Right lobe of liver (tissue), 6 donors: ENCODE measurements around the gene KIF2C. TPM values are rescaled to one million over a fixed set of nuclear protein-coding genes. Genes with fewer than 3 reads are reported as not detected.
A peak's percentile ranks its signal among the peaks of the same experiment; 100 is the strongest.

Experiments used
- ATAC-seq, 4 donors: fragments of 200-7000 bp; cut with Tn5 transposase; one replicate each; pipeline ENCODE4 v1.9.1; 2020; ENCODE audit warnings: mild to moderate bottlenecking in 4 of 4, moderate library complexity in 4 of 4
- DNase-seq, 3 donors: peaks; one replicate each; pipeline ENCODE4 v3.0.0-alpha.2; 2020
- H3K27ac ChIP-seq, 3 donors: fragments of 200-600 bp; one replicate each; pipeline ENCODE4 v1.8.0; 2022
- H3K27me3 ChIP-seq, 2 donors: fragments of 200-600 bp; one replicate each; pipeline ENCODE4 v1.8.0; 2022
- H3K36me3 ChIP-seq, 4 donors: fragments of 200-600 bp; sonication (generic) in 1 of 4; one replicate each; pipeline versions ENCODE4 v1.5.1 to v1.8.0; 2017 to 2022; ENCODE audit warnings: control low read depth in 1 of 4
- H3K4me1 ChIP-seq, 4 donors: fragments of 200-600 bp; sonication (generic) in 1 of 4; one replicate each; pipeline versions ENCODE4 v1.5.1 to v1.8.0; 2017 to 2022; ENCODE audit warnings: control low read depth in 1 of 4
- H3K4me3 ChIP-seq, 3 donors: fragments of 200-600 bp; one replicate each; pipeline ENCODE4 v1.8.0; 2022
- H3K9me3 ChIP-seq, 4 donors: fragments of 200-600 bp; sonication (generic) in 1 of 4; one replicate each; pipeline versions ENCODE4 v1.5.1 to v1.8.0; 2017 to 2022; ENCODE audit warnings: control low read depth in 1 of 4
- CTCF ChIP-seq, 4 donors: fragments of 200-600 bp in 3 of 4; fragments of 450-650 bp in 1 of 4; IDR thresholded peaks; one replicate each; pipeline versions ENCODE4 v1.5.1 to v1.8.0; 2016 to 2022; ENCODE audit warnings: antibody characterized with exemption in 4 of 4, mild to moderate bottlenecking in 2 of 4
- POLR2A ChIP-seq: fragments of 450-650 bp; IDR thresholded peaks from one replicate; pipeline ENCODE4 v1.6.1; 2017; ENCODE audit warnings: antibody characterized with exemption, mild to moderate bottlenecking
- WGBS: methylation state at CpG from one replicate; pipeline ENCODE4 v1.1.6; 2018; ENCODE audit warnings: low coverage, low lambda C conversion rate; ENCODE audit not compliant: insufficient coverage; ENCODE audit errors: missing lambda C conversion rate; 5-methylcytosine and 5-hydroxymethylcytosine counted together
- intact Hi-C, 2 donors: fragments of 100-400 bp; cut with DNase I; formaldehyde crosslinking; loops; one replicate each; pipeline versions ENCODE4 v1.11.2 to v1.14.1; 2022
- total RNA-seq, 6 experiments: library from RNA; depleted of rRNA in 2 of 6; stranded (reverse); fragments of >200 nt in 2 of 6; fragmentation: NEBNext Ultra II Directional in 3 of 6; extraction: Animal tissue kit (Norgen Biotek cat#: 25700) in 3 of 6; gene quantifications; one replicate each; pipeline versions ENCODE4 v1.1.0 to v1.2.4, GENCODE V29; 2016 to 2023
- donor health status: DM: no; HTN: yes; CAD: no.
- donor health status: DM: no; HTN: no; CAD: no.
- donor health status: DM: no; HTN: no; CAD: no.
- donor health status: DM: no; HTN: yes; CAD: no.
- donor health status: DM: no; HTN: yes; CAD: no.

KIF2C gene
- total RNA-seq, 6 experiments from 2014 or later, result 0.22 to 1.4 (median 0.37) TPM; not detected in 1

- no peak for TF ChIP-seq POLR2A
- TF ChIP-seq CTCF (IDR thresholded peaks at IDR 0.05), result no peak
- ATAC-seq (peak; percentile 55 to 82 (median 66)), DNase-seq (no peak)
- WGBS, result 67% methylated on average over 1 of the region's 1 CpG
- H3K27ac ChIP-seq, result no peak overlapping the region
- intact Hi-C loops, result no loop called here
- no peak overlapping the region for H3K4me3 ChIP-seq
- no peaks in the 10 kb centered on the region for H3K36me3 ChIP-seq
- no peaks in the 10 kb centered on the region for H3K27me3 ChIP-seq
- no peaks in the 10 kb centered on the region for H3K9me3 ChIP-seq
- peaks cover 0 to 10% (median 2%) of the 10 kb centered on the region in 4 donors for H3K4me1 ChIP-seq
Observed at GRCh38 chr1:44700573-44700972, 39.1 kb upstream of the KIF2C start.

- Histone ChIP-seq H3K27me3 (no peaks in the 10 kb centered on the region), H3K9me3 (no peaks in the 10 kb centered on the region), H3K4me1 (peaks cover 0 to 10% (median 2%) of the 10 kb centered on the region in 4 donors), H3K36me3 (no peaks in the 10 kb centered on the region), H3K27ac (no peak overlapping the region), H3K4me3 (no peak overlapping the region)
- WGBS, result 59% methylated on average over 7 of the region's 7 CpGs
- DNase-seq (no peak), ATAC-seq (peak in 2 of 4 donors; percentile 45 to 74)
- no peak for TF ChIP-seq POLR2A
- TF ChIP-seq CTCF (IDR thresholded peaks at IDR 0.05), result no peak
- intact Hi-C loops, result no loop called here
Observed at GRCh38 chr1:44701141-44701573, 38.5 kb upstream of the KIF2C start.

GRCh38 chr1:44705470-44705869, 34.2 kb upstream of the KIF2C start:
- H3K27ac ChIP-seq, result no peak overlapping the region
- ATAC-seq, result no peak
- H3K9me3 ChIP-seq, result no peaks in the 10 kb centered on the region
- H3K27me3 ChIP-seq, result no peaks in the 10 kb centered on the region
- DNase-seq, result no peak
- H3K4me3 ChIP-seq, result no peak overlapping the region
- WGBS, result 73% methylated on average over 6 of the region's 6 CpGs
- peaks cover 0 to 19% (median under 1%) of the 10 kb centered on the region in 4 donors for H3K4me1 ChIP-seq
- H3K36me3 ChIP-seq, result no peaks in the 10 kb centered on the region
- TF ChIP-seq CTCF (IDR thresholded peaks at IDR 0.05) (no peak), POLR2A (no peak)
- intact Hi-C loops, result no loop called here

GRCh38 chr1:44705938-44706337, 33.7 kb upstream of the KIF2C start:
- TF ChIP-seq CTCF (IDR thresholded peaks at IDR 0.05), result no peak
- TF ChIP-seq POLR2A, result no peak
- Histone ChIP-seq H3K27me3 (no peaks in the 10 kb centered on the region), H3K9me3 (no peaks in the 10 kb centered on the region), H3K27ac (no peak overlapping the region), H3K4me3 (no peak overlapping the region), H3K4me1 (peaks cover 0 to 15% (median 0%) of the 10 kb centered on the region in 4 donors), H3K36me3 (no peaks in the 10 kb centered on the region)
- WGBS, result 77% methylated on average over 2 of the region's 2 CpGs
- ATAC-seq, result no peak
- intact Hi-C loops, result no loop called here
- no peak for DNase-seq
